ENCODE data around the gene CEP350. TPM values are rescaled to one million over a fixed set of nuclear protein-coding genes. Genes with fewer than 3 reads are reported as not detected.

CEP350 gene, protein sequence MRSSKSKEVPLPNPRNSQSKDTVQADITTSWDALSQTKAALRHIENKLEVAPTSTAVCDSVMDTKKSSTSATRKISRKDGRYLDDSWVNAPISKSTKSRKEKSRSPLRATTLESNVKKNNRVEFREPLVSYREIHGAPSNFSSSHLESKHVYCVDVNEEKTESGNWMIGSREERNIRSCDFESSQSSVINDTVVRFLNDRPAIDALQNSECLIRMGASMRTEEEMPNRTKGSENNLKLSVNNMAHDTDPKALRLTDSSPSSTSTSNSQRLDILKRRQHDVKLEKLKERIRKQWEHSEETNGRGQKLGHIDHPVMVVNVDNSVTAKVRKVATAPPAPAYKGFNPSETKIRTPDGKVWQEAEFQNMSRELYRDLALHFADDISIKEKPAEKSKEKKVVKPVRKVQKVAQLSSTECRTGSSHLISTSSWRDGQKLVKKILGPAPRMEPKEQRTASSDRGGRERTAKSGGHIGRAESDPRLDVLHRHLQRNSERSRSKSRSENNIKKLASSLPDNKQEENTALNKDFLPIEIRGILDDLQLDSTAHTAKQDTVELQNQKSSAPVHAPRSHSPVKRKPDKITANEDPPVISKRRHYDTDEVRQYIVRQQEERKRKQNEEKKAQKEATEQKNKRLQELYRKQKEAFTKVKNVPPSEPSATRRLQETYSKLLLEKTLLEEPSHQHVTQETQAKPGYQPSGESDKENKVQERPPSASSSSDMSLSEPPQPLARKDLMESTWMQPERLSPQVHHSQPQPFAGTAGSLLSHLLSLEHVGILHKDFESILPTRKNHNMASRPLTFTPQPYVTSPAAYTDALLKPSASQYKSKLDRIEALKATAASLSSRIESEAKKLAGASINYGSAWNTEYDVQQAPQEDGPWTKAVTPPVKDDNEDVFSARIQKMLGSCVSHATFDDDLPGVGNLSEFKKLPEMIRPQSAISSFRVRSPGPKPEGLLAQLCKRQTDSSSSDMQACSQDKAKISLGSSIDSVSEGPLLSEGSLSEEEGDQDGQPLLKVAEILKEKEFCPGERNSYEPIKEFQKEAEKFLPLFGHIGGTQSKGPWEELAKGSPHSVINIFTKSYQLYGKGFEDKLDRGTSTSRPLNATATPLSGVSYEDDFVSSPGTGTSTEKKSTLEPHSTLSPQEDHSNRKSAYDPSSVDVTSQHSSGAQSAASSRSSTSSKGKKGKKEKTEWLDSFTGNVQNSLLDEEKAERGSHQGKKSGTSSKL (N-terminal part only)
- total RNA-seq (2022; extraction: Qiagen RNA extraction): 8.3 to 14.9 TPM (median 11.3 TPM) in 5 replicates

GRCh38 chr1:179954493-179955286 lies at the start of gene CEP350:
Gene CEP350, plus strand, starts transcription at chr1:179954810. Its CDS starts 31,372 bp downstream, at chr1:179986182.

DNA sequence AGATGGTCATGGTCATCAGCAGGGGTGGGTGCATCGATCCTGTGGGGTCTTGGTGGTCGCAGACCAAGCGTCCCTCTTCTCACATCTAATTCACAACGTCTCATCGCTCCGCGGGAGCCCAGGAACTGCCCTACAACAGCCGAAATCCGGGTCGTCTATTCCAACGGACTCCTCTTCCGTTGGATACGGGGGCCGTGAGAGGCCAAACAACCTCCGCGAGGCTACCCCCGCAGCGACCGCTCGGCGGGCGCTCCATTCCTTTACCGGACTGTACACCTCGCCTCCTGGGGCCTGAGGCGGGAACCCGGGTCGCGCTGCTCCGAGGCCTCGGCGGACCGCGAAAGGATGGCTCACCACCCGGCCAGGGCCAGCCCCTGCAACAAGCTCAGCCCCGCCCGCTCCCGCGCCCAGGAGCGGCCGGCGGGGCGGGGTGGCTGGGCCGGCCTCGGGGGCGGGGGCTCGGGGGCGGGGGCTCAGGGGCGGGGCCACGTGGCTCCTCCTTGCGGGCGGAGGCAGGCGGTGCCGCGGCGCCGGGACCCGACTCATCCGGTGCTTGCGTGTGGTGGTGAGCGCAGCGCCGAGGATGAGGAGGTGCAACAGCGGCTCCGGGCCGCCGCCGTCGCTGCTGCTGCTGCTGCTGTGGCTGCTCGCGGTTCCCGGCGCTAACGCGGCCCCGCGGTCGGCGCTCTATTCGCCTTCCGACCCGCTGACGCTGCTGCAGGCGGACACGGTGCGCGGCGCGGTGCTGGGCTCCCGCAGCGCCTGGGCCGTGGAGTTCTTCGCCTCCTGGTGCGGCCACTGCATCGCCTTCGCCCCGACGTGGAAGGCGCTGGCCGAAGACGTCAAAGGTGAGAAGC lies 199.9 kb downstream of the CEP350 start, which contains the start of gene QSOX1:
Gene QSOX1, plus strand, starts transcription at position 545 of the 857 bp plus-strand sequence. Its CDS starts 39 bp downstream, at position 584.

Other genes with a start within 250 kb of the CEP350 start
- 0.04 TPM in 1 of 5 replicates, not detected in the others for gene FAM163A, start 211.5 kb upstream of the CEP350 start, total RNA-seq (2022; extraction: Qiagen RNA extraction)
- gene TOR1AIP2, start 77.0 kb upstream of the CEP350 start, total RNA-seq (2022; extraction: Qiagen RNA extraction): 14.5 to 19.5 TPM (median 17.8 TPM) in 5 replicates
- gene TOR1AIP1, start 72.5 kb upstream of the CEP350 start, total RNA-seq (2022; extraction: Qiagen RNA extraction): 27.9 to 30.1 TPM (median 29.5 TPM) in 5 replicates
- 58.2 to 77.6 TPM (median 75.3 TPM) in 5 replicates for gene QSOX1, start 200.1 kb downstream of the CEP350 start, total RNA-seq (2022; extraction: Qiagen RNA extraction)

Data from A549 treated with Mapracorat at 1 μM for 4 hours (cell line).